Stimulated activated CD8-positive, alpha-beta memory T cell treated with anti-CD3 and anti-CD28 coated beads, Interleukin-15, amount 100 ng/mL, for 24 hours (primary cell): ENCODE results near the gene RHNO1.
A peak's percentile ranks its signal among the peaks of the same experiment; 100 is the strongest.
"Not testable (repeated sequence)": the region's sequence is repeated elsewhere in the genome, so short reads cannot be mapped to it uniquely, and the experiment has no call there.

Source experiments
- DNase-seq: peaks from one replicate; pipeline ENCODE4 v3.0.0-alpha.2; 2020; ENCODE audit warnings: low read depth

RHNO1 gene

DNA sequence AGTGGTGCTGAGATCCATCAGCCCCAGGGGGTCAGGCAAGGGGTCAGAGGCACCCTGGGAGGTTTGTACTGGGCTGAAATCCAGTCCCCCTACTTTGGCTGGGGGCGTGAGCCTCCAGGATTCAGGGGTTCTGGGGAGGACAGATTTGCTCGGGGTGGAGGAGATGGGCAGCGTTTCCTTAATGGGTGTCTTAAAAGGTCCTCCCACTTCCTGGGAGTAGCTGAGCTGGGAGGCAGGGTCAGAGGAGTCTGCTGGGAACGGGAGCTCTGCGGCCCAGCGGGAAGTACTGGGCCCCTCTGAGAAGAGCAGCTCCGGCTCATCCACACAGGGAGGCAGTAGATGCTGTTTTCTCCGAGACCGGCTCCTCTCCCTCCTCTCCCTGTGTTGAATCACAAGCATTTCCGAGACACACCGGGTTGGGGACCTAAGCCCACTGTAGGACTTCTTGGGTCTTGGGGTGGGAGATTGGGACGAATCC is 18.0 kb upstream of the RHNO1 start:
- DNase-seq = no peak

DNA sequence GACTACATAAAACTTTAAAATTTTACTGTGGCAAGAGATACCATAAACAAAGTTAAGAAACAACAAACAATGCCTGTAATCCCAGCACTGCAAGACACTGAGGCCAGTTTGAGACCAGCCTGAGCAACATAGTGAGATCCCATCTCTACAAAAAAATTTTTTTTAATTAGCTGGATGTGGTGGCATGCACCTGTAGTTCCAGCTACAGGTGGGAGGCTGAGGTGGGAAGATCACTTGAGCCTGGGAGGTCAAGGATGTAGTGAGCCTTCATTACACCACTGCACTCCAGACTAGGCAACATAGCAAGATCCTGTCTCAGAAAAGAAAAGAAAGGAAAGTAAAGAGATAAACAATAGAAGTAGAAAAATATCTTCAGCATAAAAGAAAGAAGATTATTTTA is 16.9 kb upstream of the RHNO1 start:
- DNase-seq = no peak

DNA sequence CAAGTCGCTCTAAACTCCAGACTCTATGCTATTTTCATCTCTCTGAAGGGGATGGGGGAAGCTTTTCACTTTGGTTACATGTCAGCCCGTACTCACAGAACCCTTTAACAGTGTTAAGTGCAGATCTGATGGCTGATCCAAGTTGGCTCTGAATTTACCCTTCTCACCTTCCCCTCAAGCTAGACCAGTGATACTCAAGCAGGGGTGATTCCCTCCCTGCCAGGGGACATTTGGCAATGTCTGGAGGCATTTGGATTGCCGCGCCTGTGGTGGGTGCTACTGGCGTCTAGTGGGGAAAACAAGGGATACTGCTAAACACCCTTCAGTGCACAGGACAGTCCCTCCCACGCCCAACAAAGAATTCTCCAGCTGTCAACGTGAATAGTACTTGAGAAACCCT is 14.1 kb upstream of the RHNO1 start:
- no peak for DNase-seq

DNA sequence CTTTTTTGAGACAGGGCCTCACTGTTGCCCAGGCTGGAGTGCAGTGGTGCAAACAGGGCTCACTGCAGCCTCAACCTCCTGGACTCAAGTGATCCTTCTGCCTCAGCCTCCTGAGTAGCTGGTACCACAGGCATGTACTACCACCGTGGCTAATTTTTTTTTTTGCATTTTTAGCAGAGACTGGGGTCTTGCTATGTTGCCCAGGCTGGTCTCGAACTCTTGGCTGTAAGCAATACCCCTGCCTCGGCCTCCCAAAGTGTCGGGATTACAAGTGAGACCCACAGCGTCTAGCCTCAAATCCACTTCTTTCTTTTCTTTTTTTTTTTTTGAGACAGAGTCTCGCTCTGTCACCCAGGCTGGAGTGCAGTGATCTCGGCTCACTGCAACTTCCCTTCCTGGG is 13.6 kb upstream of the RHNO1 start:
- DNase-seq = not testable (repeated sequence)

DNA sequence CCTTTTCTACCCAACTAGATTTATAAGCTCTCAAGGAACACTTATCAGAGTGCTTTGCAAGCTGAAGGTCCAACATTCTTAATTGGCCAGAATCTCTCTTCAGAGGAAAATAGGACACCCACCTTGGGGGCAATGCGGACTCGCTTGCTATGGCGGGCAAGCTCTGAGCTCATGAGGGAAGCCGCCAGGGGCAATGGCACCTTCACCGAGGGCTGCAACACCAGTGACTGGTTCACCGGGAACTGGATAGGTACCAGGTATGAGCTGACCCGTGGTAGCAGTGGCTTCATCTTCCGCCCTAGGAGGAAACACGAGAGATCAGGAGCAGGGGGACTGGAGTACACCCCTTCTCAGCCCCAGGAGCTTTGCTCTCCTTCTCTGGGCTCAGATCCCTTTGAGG is 12.8 kb upstream of the RHNO1 start:
- no peak for DNase-seq

DNA sequence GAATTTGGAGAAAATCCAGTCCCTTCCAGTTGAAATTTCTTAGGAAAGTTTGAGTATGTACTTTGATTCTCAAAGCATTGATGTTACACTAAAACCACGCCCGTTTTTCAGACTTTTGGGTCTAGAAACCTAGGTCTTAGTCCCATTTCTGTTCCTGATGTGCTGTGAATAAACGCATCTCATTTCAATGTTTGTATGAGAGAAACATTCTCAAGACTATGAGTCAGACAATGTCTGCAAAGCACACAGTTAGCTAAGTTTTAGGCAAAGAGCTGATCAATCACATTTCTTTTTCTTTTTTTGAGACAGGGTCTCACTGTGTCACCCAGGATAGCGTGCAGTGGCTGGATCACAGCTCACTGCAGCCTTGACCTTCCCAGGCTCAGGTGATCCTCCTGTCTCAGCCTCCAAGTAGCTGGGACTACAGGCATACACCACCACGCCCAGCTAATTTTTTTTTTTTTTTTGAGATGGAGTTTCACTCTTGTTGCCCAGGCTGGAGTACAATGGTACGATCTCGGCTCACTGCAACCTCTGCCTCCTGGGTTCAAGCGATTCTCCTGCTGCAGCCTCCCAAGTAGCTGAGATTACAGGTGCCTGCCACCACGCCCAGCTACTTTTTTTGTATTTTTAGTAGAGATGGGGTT is 7.9 kb upstream of the RHNO1 start:
- not testable (repeated sequence) for DNase-seq

DNA sequence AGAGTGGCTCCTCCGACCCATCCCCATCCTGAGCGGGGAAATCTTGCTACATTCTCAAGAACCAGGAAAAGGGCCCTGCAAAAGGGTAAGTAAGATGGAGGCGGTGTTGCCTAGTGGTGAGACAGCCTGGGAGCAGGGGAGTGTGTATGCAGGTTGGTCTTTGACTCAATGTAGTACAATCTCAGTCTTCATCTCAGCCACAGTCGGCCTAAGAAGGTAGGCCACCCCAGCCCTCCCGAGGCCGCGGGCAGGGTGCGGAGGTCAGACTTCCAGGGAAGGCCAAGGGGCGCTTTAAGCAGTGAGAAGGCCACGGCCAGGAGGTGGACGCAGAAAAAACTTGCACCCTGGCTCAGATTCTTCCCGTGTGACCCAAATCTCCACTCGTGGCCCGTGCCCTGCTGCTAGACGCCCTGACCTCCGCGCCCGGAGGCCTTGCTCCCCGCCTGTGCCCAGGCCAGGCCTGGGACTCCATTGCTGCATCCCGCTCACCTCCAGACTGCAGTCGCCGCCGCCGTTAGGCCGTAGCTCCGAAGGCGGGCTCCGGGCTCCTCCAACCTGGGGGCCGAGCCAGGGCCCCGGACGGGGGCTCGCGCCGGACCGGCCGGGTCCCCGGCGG is 484 bp upstream of the RHNO1 start:
- DNase-seq = no peak

DNA sequence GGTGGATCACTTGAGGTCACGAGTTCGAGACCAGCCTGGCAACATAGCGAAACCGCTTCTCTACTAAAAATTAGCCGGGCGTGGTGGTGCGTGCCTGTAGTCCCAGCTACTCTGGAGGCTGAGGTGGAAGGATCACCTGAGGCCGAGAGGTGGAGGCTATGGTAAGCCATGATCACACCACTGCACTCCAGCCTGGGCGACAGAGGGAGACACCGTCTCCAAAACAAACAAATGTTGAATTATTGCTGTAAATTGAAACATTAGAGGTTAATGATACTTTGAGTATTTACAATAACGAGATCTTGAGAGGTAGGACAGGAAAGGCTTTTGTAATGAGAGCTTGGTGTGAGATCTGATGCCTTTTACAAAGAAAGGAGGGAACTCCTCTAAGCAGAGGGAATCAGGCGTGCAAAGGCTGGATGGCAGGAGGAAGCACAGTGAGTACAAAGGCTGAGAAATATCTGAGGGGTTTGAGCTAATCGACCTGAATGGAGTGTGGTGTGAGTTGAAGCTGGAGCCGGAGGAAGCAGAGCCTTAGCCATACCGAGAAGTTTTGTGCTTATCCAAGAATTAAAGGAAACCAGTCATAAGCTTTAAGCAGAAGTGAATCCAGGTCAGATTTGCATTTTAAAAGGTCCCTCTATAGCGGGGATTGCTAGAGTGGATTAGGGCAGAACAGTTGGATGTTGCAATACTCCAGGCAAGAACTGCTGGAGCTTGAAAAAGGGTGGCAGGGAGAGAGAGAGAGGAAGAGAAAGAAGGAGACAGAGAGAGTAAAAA is 1.1 kb downstream of the RHNO1 start:
- no peak for DNase-seq

DNA sequence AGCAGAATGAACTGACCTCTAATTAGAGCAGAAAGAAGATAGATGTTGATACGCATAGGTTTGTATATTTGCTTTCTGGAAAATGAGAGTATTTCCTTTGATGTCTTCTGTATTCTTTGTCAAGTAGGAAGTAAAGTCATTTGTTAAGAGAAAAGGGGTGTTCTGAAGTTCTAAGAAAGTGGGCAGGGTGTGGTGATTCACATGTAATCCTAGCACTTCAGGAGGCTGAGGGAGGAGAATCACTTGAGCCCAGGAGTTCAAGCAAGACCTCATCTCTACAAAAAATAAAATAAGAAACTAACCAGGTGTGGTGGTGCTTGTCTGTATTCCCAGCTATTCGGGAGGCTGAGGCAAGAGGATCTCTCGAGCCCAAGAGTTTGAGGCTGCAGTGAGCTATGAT is 2.8 kb downstream of the RHNO1 start:
- DNase-seq = no peak

DNA sequence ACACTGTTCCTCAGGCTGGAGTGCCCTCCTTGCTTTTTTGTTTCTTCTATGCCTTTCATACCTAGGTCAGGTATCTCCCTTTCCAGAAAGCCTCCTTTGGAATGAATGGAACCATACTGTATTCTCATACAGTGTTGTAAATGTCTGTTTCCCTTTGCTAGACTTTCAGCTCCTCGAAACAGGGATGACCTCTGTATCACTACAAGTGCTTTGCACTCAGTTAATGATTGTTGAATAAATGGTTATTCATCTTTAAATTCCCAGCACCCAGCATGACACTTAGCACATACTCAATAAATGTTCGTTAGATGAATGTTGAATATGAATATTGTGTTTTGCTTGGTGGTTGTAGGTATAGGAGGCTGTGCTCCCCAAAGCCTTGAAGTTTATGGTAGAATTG is 7.8 kb downstream of the RHNO1 start:
- no peak for DNase-seq

DNA sequence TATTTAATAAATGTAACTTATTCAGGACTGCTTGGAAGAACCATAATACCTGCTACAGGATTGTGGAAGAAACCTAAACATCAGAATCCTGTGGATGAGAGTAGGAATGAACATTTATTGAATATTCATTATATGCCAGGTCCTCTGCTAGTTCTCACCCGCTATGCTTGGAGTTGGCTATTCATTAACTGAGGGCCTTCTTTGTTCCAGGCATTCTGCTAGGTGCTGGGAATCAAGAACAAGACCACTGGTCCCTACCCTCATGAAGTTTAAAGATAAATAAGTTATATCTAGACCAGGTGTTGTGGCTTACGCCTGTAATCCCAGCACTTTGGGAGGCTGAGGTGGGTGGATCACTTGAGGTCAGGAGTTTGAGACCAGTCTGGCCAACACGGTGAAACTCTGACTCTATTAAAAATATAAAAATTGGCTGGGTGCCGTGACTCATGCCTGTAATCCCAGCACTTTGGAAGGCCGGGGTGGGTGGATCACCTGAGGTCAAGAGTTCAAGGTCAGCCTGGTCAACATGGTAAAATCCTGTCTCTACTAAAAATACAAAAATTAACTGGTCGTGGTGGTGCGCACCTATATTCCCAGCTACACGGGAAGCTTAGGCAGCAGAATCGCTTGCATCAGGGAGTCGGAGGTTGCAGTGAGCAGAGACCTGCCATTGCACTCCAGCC is 9.9 kb downstream of the RHNO1 start:
- no peak for DNase-seq

DNA sequence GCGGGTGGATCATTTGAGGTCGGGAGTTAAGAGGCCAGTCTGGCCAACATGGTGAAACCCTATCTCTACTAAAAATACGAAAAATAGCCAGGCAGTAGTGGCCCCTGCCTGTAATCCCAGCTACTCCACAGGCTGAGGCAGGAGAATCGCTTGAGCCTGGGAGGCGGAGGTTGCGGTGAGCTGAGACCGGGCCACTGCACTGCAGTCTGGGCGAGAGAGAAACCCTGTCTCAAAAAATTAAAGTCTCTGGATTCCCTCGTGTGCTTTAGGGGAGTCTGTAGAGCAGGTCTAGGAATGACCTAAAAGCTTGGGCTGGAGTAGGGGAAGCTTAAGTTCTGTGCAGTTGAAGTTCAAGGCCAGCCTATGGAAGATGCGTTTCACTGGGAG is 13.0 kb downstream of the RHNO1 start:
- DNase-seq = no peak

DNA sequence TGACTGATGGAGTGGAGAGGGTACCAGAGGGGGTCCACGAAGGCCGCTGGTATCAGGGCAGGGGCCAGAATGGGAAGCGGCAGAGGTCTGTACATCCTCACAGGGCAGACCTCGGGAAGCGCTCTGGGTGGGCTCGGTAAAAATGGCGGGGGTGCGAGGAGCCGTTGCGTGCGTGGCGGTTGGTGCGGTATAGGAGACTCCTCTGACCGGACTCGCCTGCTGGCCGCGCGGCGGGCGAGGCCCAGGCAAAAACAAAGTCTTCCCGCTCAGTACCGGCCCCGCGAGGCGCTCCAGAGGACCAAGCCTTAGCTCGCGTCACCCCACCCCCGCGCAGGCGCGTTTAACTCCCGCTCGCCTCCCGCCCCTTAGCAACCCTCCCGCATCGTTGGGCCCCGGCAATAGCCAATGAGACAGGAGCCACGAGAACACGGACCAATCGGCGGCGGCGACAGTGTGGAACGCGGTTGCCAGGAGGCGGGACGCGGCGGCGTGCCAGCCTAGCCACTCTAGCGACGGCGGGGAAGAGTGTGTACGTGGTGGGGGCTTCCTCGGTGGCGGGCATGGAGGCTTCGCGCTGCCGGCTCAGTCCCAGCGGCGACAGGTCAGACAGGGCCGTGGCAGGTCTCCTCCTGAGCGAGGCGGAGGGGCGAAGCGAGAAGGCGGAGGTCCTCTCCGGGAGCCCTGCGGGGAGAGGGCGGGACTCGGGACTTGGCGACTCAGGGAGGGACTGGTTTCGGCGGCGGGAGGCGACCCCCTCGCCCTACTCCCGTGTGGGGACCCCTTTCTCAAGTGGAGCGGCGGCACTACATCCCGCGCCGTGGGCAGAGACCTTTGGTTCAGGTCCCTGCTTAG is 13.6 kb downstream of the RHNO1 start, which contains the start of gene TULP3:
TSS of gene TULP3 (plus strand) at position 504 of the 852 bp plus-strand sequence. CDS start at position 561, 57 bp downstream.
- peak; percentile 96 for DNase-seq

DNA sequence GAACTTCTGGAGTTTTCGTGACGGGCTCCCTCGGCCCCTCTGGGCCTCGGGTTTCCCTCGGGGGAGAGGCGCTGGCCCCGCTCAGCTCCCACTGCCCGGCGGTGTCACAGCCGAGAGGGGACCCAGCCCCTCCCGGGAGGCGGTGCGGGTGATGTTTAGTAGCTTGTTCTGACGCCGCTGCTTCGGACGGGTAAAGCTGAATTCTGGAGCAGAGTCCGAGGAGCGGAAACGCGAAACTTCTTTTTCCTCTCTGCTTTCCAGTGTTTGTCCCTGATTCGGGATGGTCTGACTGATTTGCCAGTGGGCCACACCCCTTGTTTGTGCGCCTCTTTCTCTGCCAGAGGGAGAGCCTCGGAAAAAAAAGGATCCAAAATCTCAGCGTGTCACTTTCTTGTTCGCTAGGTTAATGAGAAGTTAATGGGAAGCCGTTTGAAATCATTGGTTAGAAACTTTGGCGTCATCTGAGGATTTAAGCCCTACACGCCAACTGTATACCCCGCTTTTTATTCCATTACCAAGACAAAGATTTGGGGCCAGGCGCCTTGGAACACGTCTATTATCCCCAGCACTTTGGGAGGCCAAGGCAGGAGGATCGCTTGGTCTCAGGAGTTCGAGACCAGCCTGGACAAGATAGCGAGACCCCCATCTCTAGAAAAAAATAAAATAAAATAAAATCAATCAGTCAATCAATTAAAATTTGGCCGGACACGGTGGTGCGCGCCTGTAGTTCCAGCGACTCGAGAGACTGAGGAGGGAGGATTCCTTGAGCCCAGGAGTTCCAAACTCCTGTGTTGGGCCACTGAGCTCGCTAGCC is 14.4 kb downstream of the RHNO1 start:
- DNase-seq = no peak

DNA sequence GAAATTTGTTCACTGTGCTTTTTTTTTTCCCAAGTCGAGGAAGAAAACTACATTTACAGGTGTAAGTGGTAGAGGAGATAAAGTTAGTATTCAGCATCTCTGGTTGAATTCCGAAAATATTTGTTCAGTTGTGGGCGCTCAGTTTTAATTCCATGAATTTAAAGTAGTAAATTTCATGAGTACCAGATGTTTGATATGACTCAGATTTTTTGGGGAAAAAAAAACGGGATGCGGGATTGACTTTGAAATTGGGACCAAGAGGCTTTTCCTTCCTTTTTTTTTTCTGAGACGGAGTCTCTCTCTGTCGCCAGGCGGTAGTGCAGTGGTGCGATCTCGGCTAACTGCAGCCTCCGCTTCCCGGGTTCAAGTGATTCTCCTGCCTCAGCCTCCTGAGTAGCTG is 15.2 kb downstream of the RHNO1 start:
- DNase-seq = no peak

DNA sequence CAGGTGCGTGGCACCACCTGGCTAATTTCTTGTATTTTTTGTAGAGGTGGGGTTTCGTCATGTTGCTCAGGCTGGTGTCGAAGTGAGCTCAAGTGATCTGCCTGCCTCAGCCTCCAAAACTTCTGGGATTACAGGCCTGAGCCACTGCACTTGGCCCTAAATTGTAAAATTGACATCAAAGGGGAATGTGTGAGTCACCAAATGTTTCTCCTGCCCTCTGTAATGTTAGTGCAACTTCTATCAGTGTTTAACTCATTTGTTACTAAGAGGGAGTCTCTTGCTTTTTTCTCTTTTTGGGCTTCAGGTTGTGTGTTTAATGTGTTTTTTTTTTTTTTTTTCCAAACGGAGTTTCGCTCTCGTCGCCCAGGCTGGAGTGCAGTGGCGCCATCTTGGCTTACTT is 16.0 kb downstream of the RHNO1 start:
- no peak for DNase-seq

DNA sequence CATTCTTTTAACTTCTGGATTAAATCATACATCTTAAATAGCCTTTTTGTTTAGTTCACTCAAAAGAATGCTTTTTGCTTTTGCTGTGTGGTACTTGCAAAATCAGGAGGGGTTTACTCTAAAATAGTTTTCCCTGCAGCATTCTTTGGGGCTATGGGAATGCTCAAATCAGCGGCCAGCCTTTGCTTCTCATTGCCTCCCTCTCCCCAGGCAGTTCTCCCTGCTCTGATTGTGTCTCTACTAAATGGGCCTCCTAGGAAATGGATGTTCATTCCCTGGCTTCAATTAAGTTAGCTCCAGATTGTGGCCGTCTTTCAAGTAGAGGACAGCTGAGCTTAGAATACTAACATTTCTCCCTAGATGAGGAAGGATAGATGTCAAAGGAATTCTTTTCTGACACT is 18.0 kb downstream of the RHNO1 start:
- DNase-seq = no peak

DNA sequence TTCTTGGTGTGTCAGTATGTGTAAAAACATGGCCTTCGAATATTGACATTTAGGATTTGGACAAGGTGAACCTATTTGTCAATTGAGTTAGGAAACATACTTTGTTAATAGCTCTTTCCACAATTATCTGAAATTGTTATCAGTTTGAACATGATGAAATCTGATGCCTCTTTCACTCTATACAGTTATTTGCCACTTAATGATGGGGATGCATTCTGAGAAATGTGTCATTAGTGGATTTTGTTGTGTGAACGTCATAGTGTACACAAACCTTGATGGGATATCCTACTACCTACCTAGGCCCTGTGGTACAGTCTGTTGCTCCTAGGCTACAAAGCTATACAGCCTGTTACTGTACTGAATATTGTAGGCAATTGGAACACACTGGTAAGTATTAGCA is 18.5 kb downstream of the RHNO1 start:
- DNase-seq = no peak

DNA sequence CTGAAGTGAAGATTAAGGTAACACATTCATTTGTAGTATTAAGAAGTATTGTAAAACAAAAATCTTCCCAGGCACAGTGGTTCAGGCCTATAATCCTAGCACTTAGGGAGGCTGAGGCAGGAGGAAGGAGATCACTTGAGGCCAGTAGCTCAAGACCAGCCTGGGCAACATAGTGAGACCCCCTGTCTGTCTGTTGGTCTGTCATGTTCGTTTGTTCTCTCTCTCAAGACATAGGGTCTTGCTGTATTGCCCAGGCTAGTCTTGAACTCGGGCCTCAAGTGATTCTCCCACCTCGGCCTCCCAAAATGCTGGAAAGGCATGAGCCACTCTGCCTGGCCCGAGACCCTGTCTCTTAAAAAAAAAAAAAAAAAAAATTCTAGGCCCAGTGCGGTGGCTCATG is 20.4 kb downstream of the RHNO1 start:
- no peak for DNase-seq

DNA sequence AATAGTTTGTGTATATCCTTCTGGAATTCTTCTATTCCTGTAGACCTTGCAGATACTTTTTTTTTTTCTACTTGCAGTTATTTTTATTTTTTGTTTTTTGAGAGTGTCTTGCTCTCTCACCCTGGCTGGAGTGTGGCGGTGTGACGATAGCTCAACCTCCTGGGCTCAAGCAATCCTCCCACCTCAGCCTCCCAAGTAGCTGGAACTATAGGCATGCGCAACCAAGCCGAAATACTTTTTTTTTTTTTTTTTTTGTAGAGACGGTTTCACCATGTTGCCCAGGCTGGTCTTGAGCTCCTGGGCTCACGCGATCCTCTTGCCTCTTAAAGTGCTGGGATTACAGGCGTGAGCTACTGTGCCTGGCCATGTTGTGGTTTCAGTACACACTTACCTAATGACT is 23.6 kb downstream of the RHNO1 start:
- no peak for DNase-seq
